Germinal center (tissue), 1 donor: ENCODE measurements around the gene SLMAP.

Source experiments
- DNase-seq: peaks from one replicate; pipeline ENCODE4 v3.0.0; 2012; ENCODE audit warnings: mixed read lengths, low spot score

Gene SLMAP

GRCh38 chr3:57893668-57894067, 137.6 kb downstream of the SLMAP start:
- no peak for DNase-seq

- DNase-seq, result no peak
Observed at GRCh38 chr3:57896031-57896430, 139.9 kb downstream of the SLMAP start.

GRCh38 chr3:57896691-57897090, 140.6 kb downstream of the SLMAP start:
- no peak for DNase-seq

- no peak for DNase-seq
Observed at GRCh38 chr3:57900786-57901185, 144.7 kb downstream of the SLMAP start.

- no peak for DNase-seq
Observed at GRCh38 chr3:57903124-57903890, 147.2 kb downstream of the SLMAP start.

GRCh38 chr3:57910990-57911389, 154.9 kb downstream of the SLMAP start:
- DNase-seq, result peak; percentile 21

- no peak for DNase-seq
Observed at GRCh38 chr3:57911593-57911992, 155.5 kb downstream of the SLMAP start.

GRCh38 chr3:57917601-57918000, 161.5 kb downstream of the SLMAP start:
- no peak for DNase-seq

- no peak for DNase-seq
Observed at GRCh38 chr3:57918123-57918837, 162.2 kb downstream of the SLMAP start.

- no peak for DNase-seq
Observed at GRCh38 chr3:57919987-57920386, 163.9 kb downstream of the SLMAP start.

GRCh38 chr3:57923101-57923500, 167.0 kb downstream of the SLMAP start:
- DNase-seq, result no peak

GRCh38 chr3:57923752-57924151, 167.6 kb downstream of the SLMAP start:
- DNase-seq, result no peak

- no peak for DNase-seq
Observed at GRCh38 chr3:57927166-57927565, 171.1 kb downstream of the SLMAP start.

- DNase-seq, result no peak
Observed at GRCh38 chr3:57927916-57928315, 171.8 kb downstream of the SLMAP start.

GRCh38 chr3:57928511-57928910, 172.4 kb downstream of the SLMAP start:
- no peak for DNase-seq

- no peak for DNase-seq
Observed at GRCh38 chr3:57929988-57930387, 173.9 kb downstream of the SLMAP start.

- DNase-seq, result no peak
Observed at GRCh38 chr3:57933602-57934001, 177.5 kb downstream of the SLMAP start.

GRCh38 chr3:57934373-57934772, 178.3 kb downstream of the SLMAP start:
- DNase-seq, result no peak

GRCh38 chr3:57935539-57935938, 179.4 kb downstream of the SLMAP start:
- no peak for DNase-seq

GRCh38 chr3:57937092-57937491, 181.0 kb downstream of the SLMAP start:
- DNase-seq, result no peak

GRCh38 chr3:57939775-57940174, 183.7 kb downstream of the SLMAP start:
- no peak for DNase-seq

GRCh38 chr3:57942388-57942787, 186.3 kb downstream of the SLMAP start:
- no peak for DNase-seq

GRCh38 chr3:57942872-57943283, 186.8 kb downstream of the SLMAP start:
- DNase-seq, result no peak
